ENCODE results near the gene NUDT11.

DNA sequence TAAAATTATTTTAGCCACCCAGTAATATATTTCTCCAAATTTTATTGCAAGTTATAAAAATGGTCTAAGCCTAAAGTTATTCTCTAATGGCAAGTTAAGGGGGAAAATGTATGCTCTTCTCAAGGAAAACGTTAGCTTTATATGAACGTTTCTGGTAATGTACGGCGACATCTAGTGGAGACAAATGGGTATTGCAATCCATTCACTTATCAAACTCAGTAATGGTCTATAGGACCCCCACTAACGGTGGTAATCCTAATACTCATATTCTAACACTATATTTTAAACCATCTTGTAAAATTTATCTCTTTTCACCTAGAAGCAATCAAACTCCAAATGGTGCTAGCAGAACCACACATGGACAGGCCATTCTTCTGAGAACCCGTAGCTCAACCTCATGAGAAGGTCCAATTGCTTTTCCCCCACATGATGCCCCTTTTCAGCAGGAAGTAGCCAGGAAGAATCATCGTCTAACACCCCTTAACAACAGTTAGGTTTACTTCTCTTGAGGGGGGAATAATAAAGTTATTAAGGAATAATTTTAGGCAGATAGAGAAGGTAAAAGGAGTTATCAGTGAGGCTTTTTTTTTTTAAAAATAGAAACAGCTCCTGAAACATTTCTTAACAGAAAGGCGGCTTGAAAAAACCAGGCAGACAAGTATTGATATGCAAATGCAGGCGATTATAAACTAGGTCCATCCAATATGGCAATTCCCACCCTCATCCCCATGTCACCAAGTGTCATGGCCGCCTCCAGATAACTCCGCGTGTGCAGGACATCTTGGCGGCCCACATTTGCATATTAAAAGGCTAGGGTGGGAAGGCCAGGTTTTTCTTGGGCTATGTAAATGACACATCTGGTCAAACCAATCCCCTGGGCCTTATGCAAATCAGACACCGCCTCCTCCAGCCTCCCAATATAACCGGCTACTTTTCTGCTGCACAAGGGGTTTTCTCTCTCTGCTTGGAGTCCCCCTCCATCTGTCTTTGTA lies 35.0 kb downstream of the NUDT11 start:
- TF ChIP-seq POLR2AphosphoS5 (IDR thresholded peaks at IDR 0.05) (no peak), POLR2A (IDR thresholded peaks at IDR 0.05) (no peak)
